Upper lobe of left lung (tissue), 4 donors: ENCODE results near the gene RBM28.

ENCODE experiments used
- CTCF ChIP-seq, 6 experiments: fragments of 450-650 bp in 4 of 6; fragments of 200-600 bp in 2 of 6; sonication (generic) in 2 of 6; IDR thresholded peaks; one replicate each; pipeline ENCODE4 v1.5.1; 2016 to 2019; ENCODE audit warnings: antibody characterized with exemption in 6 of 6
- EP300 ChIP-seq, 4 donors: sonication (generic); formaldehyde crosslinking; IDR thresholded peaks; one replicate each; pipeline ENCODE4 v1.5.1; 2017; ENCODE audit warnings: antibody characterized with exemption in 4 of 4, control low read depth in 2 of 4
- POLR2A ChIP-seq, 4 donors: fragments of 450-650 bp; IDR thresholded peaks; one replicate each; pipeline ENCODE4 v1.5.1; 2016 to 2017; ENCODE audit warnings: antibody characterized with exemption in 4 of 4, mild to moderate bottlenecking in 2 of 4
- POLR2AphosphoS5 ChIP-seq, 2 donors: sonication (generic); formaldehyde crosslinking; IDR thresholded peaks; one replicate each; pipeline ENCODE4 v1.5.1; 2017; ENCODE audit warnings: antibody characterized with exemption in 2 of 2

- TF ChIP-seq POLR2AphosphoS5 (IDR thresholded peaks at IDR 0.05) (no peak), EP300 (IDR thresholded peaks at IDR 0.05) (no peak), POLR2A (IDR thresholded peaks at IDR 0.05) (no peak), CTCF (IDR thresholded peaks at IDR 0.05) (no peak)
Observed at GRCh38 chr7:128284102-128284501, 59.6 kb downstream of the RBM28 start.
